GM21423 (cell line): Measurements from ENCODE around the gene ANO6.

Experiments
- ATAC-seq: cut with Tn5 transposase; IDR thresholded peaks from one replicate; pipeline ENCODE4 v1.9.1; 2021; ENCODE audit warnings: mild to moderate bottlenecking, moderate library complexity; ENCODE audit not compliant: unreplicated experiment

Gene ANO6

GRCh38 chr12:45433441-45433868 is 217.6 kb downstream of the ANO6 start:
- ATAC-seq: no peak

- ATAC-seq: no peak
Measured at GRCh38 chr12:45434094-45434493, 218.2 kb downstream of the ANO6 start.

- no peak for ATAC-seq
Measured at GRCh38 chr12:45435945-45436710, 220.2 kb downstream of the ANO6 start.

- ATAC-seq: no peak
Measured at GRCh38 chr12:45439039-45439438, 223.1 kb downstream of the ANO6 start.

- no peak for ATAC-seq
Measured at GRCh38 chr12:45446013-45446412, 230.1 kb downstream of the ANO6 start.

- ATAC-seq: no peak
Measured at GRCh38 chr12:45458238-45458637, 242.3 kb downstream of the ANO6 start.

- ATAC-seq: no peak
Measured at GRCh38 chr12:45458854-45459807, 243.2 kb downstream of the ANO6 start.

- no peak for ATAC-seq
Measured at GRCh38 chr12:45462506-45462905, 246.6 kb downstream of the ANO6 start.

- ATAC-seq: no peak
Measured at GRCh38 chr12:45464699-45465098, 248.8 kb downstream of the ANO6 start.

- ATAC-seq: no peak
Measured at GRCh38 chr12:45468751-45469615, 253.1 kb downstream of the ANO6 start.

GRCh38 chr12:45469902-45470301 is 254.0 kb downstream of the ANO6 start:
- ATAC-seq: no peak

- ATAC-seq: no peak
Measured at GRCh38 chr12:45473636-45474035, 257.7 kb downstream of the ANO6 start.

- no peak for ATAC-seq
Measured at GRCh38 chr12:45475594-45475993, 259.7 kb downstream of the ANO6 start.

GRCh38 chr12:45477526-45477925 is 261.6 kb downstream of the ANO6 start:
- no peak for ATAC-seq

GRCh38 chr12:45478931-45479330 is 263.0 kb downstream of the ANO6 start:
- ATAC-seq: no peak

- no peak for ATAC-seq
Measured at GRCh38 chr12:45481746-45482145, 265.9 kb downstream of the ANO6 start.

GRCh38 chr12:45483571-45483970 is 267.7 kb downstream of the ANO6 start:
- ATAC-seq: no peak
